ENCODE measurements around the gene ZNF778. TPM values are rescaled to one million over a fixed set of nuclear protein-coding genes. Genes with fewer than 3 reads are reported as not detected.

Gene ZNF778
- total and polyA plus RNA-seq, 2 of the 8 experiments (the other 6 are each of a cell fraction or from before 2014, with no cell fraction given), result 9.5 to 21.9 TPM

- POLR2A ChIA-PET (ENCODE audit: partially characterized antibody), result interaction anchor here (1.6 to 3.5 kb wide), 4 partner anchors 9 to 17 kb away, joined by 3 to 13 read pairs (median 4); no protein-coding TSS in a partner anchor
- TF ChIP-seq CHD1 (IDR thresholded peaks at IDR 0.05; ENCODE audit: low read depth, low read length) (no peak), CTCF (IDR thresholded peaks at IDR 0.05; ENCODE audit: control extremely low read depth in 1 of 3, insufficient read depth in 1 of 3, low read depth in 1 of 3, low read length in 3 of 3) (no peak)
Measured at GRCh38 chr16:89275284-89275584, 57.7 kb downstream of the ZNF778 start.

More at GRCh38 chr16:89275284-89275584, 57.7 kb downstream of the ZNF778 start:
- 89% methylated on average over 11 of the region's 11 CpGs; no CpG with 5 or more reads in 1 of the 2 experiments for WGBS, 2 experiments (ENCODE audit: extremely low coverage in 1 of 2, insufficient coverage in 1 of 2, insufficient read length in 1 of 2, insufficient replicate concordance in 2 of 2, low coverage in 1 of 2, low lambda C conversion rate in 2 of 2, missing lambda C conversion rate in 1 of 2)
- H4K5ac ChIP-seq (ENCODE audit: insufficient read length, low read depth, low read length), result no peak overlapping the region
- no peak overlapping the region for H3K9ac ChIP-seq (replicated peaks in 1 of 4; ENCODE audit: extremely low read depth in 1 of 4, low read depth in 3 of 4, low read length in 3 of 4)
- peaks cover 8% of the 10 kb centered on the region for H3K79me1 ChIP-seq (ENCODE audit: low read depth, low read length)
- no peak overlapping the region for H2BK20ac ChIP-seq (ENCODE audit: low read length)
- no peaks in the 10 kb centered on the region for H3K4me1 ChIP-seq (replicated peaks in 1 of 4; ENCODE audit: control insufficient read depth in 3 of 4, insufficient read depth in 4 of 4, low read length in 3 of 4)
- H3K27me3 ChIP-seq (replicated peaks in 1 of 4; ENCODE audit: control insufficient read depth in 3 of 4, extremely low read depth in 1 of 4, insufficient read depth in 3 of 4, low read length in 3 of 4), result no peaks in the 10 kb centered on the region
- H2AFZ ChIP-seq (ENCODE audit: low read length), result no peak overlapping the region
- CTCF ChIA-PET (ENCODE audit: partially characterized antibody), result interaction anchor here (1.0 to 4.3 kb wide), 3 partner anchors 9 to 19 kb away, joined by 3 to 28 read pairs (median 7); no protein-coding TSS in a partner anchor
- H3K36me3 ChIP-seq (ENCODE audit: control insufficient read depth in 2 of 4, insufficient read depth in 4 of 4, low read length in 3 of 4), result peaks cover 9 to 64% (median 38%) of the 10 kb centered on the region in 4 experiments
- H4K20me1 ChIP-seq (replicated peaks in 1 of 2; ENCODE audit: control insufficient read depth in 1 of 2, insufficient read depth in 2 of 2, low read length in 2 of 2), result peaks cover 9 to 16% of the 10 kb centered on the region in 2 experiments
- H3K56ac ChIP-seq (replicated peaks; ENCODE audit: insufficient read length, low read depth, low read length), result no peak overlapping the region
- no peak overlapping the region for H2BK15ac ChIP-seq (ENCODE audit: low read length)
- no peak overlapping the region for H3K4me3 ChIP-seq (ENCODE audit: extremely low read depth in 1 of 4, insufficient read depth in 2 of 4, low read depth in 3 of 4, low read length in 4 of 4)
- no peaks in the 10 kb centered on the region for H3K23me2 ChIP-seq (ENCODE audit: low read depth, low read length)
- H2AK5ac ChIP-seq (ENCODE audit: low read depth, low read length), result no peak overlapping the region
- no peak overlapping the region for H3K23ac ChIP-seq (ENCODE audit: insufficient read length)
- no peak overlapping the region for H2BK5ac ChIP-seq (ENCODE audit: low read depth, low read length)
- no peak overlapping the region for H3K4ac ChIP-seq (replicated peaks; ENCODE audit: insufficient read length, low read depth, low read length)
- no peak overlapping the region for H2BK120ac ChIP-seq (replicated peaks; ENCODE audit: low read depth, low read length)
- peaks cover 0 to 5% of the 10 kb centered on the region in 2 experiments; a peak in 1 of 4 replicates for H3K79me2 ChIP-seq (ENCODE audit: control insufficient read depth in 1 of 2, insufficient read depth in 2 of 2, low read length in 2 of 2)
- no peak overlapping the region for H3K14ac ChIP-seq (ENCODE audit: insufficient read length)
- H2BK12ac ChIP-seq (ENCODE audit: low read depth, low read length), result no peak overlapping the region
- H4K8ac ChIP-seq (ENCODE audit: extremely low read depth, insufficient read depth, low read length), result 0 out of 2 replicates have a peak overlapping the region, but pooled peaks have one; percentile 35
- H3K18ac ChIP-seq (ENCODE audit: extremely low read depth, low read length), result no peak overlapping the region
- H4K91ac ChIP-seq (replicated peaks; ENCODE audit: insufficient read length, low read length), result no peak overlapping the region
- DNase-seq (ENCODE audit: low read depth in 1 of 2, low spot score in 2 of 2), result no peak
- no peaks in the 10 kb centered on the region for H3K9me3 ChIP-seq (ENCODE audit: insufficient read depth in 2 of 2, low read depth in 1 of 2, low read length in 1 of 2)
- no peak for FAIRE-seq
- H3K27ac ChIP-seq (ENCODE audit: low read depth, low read length), result peak overlapping the region; percentile 5; the same call in 1 of the 2 replicates
- H3K4me2 ChIP-seq (ENCODE audit: insufficient read depth in 1 of 2, low read depth in 2 of 2, low read length in 2 of 2), result no peak overlapping the region
